Measurements from ENCODE around the gene TAB3.
"Not testable (repeated sequence)": the region's sequence is repeated elsewhere in the genome, so short reads cannot be mapped to it uniquely, and the experiment has no call there.

TAB3 gene

GRCh38 chrX:30814978-30815377 lies 74.1 kb downstream of the TAB3 start:
- H3K27ac ChIP-seq (ENCODE audit: low read length) = no peak overlapping the region
- no peaks in the 10 kb centered on the region for H3K36me3 ChIP-seq (ENCODE audit: insufficient read depth, low read depth, low read length)
- H3K9me3 ChIP-seq (ENCODE audit: insufficient read depth, low read depth, low read length) = no peaks in the 10 kb centered on the region
- H3K4me1 ChIP-seq (ENCODE audit: insufficient read depth, low read length) = no peaks in the 10 kb centered on the region
- H3K27me3 ChIP-seq (ENCODE audit: insufficient read depth, low read length) = no peaks in the 10 kb centered on the region
- H3K9ac ChIP-seq (ENCODE audit: low read depth, low read length) = no peak overlapping the region
- no peak overlapping the region for H3K4me3 ChIP-seq (ENCODE audit: low read length)

GRCh38 chrX:30812326-30812725 lies 76.7 kb downstream of the TAB3 start:
- no peak overlapping the region for H3K9ac ChIP-seq (ENCODE audit: low read depth, low read length)
- H3K36me3 ChIP-seq (ENCODE audit: insufficient read depth, low read depth, low read length) = no peaks in the 10 kb centered on the region
- H3K4me1 ChIP-seq (ENCODE audit: insufficient read depth, low read length) = no peaks in the 10 kb centered on the region
- H3K4me3 ChIP-seq (ENCODE audit: low read length) = no peak overlapping the region
- no peak overlapping the region for H3K27ac ChIP-seq (ENCODE audit: low read length)
- H3K27me3 ChIP-seq (ENCODE audit: insufficient read depth, low read length) = no peaks in the 10 kb centered on the region
- no peaks in the 10 kb centered on the region for H3K9me3 ChIP-seq (ENCODE audit: insufficient read depth, low read depth, low read length)

- Histone ChIP-seq H3K36me3 (ENCODE audit: insufficient read depth, low read depth, low read length) (no peaks in the 10 kb centered on the region), H3K27ac (ENCODE audit: low read length) (no peak overlapping the region), H3K9me3 (ENCODE audit: insufficient read depth, low read depth, low read length) (no peaks in the 10 kb centered on the region), H3K4me1 (ENCODE audit: insufficient read depth, low read length) (no peaks in the 10 kb centered on the region), H3K9ac (ENCODE audit: low read depth, low read length) (no peak overlapping the region), H3K27me3 (ENCODE audit: insufficient read depth, low read length) (no peaks in the 10 kb centered on the region), H3K4me3 (ENCODE audit: low read length) (no peak overlapping the region)
Observed at GRCh38 chrX:30806187-30806728, 82.8 kb downstream of the TAB3 start.

- Histone ChIP-seq H3K27me3 (ENCODE audit: insufficient read depth, low read length) (no peaks in the 10 kb centered on the region), H3K36me3 (ENCODE audit: insufficient read depth, low read depth, low read length) (no peaks in the 10 kb centered on the region), H3K4me3 (ENCODE audit: low read length) (no peak overlapping the region), H3K4me1 (ENCODE audit: insufficient read depth, low read length) (no peaks in the 10 kb centered on the region), H3K9ac (ENCODE audit: low read depth, low read length) (no peak overlapping the region), H3K9me3 (ENCODE audit: insufficient read depth, low read depth, low read length) (no peaks in the 10 kb centered on the region), H3K27ac (ENCODE audit: low read length) (no peak overlapping the region)
Observed at GRCh38 chrX:30804462-30804861, 84.6 kb downstream of the TAB3 start.

GRCh38 chrX:30800901-30801300 lies 88.2 kb downstream of the TAB3 start:
- H3K36me3 ChIP-seq (ENCODE audit: insufficient read depth, low read depth, low read length) = no peaks in the 10 kb centered on the region
- no peaks in the 10 kb centered on the region for H3K4me1 ChIP-seq (ENCODE audit: insufficient read depth, low read length)
- no peaks in the 10 kb centered on the region for H3K9me3 ChIP-seq (ENCODE audit: insufficient read depth, low read depth, low read length)
- H3K9ac ChIP-seq (ENCODE audit: low read depth, low read length) = no peak overlapping the region
- no peak overlapping the region for H3K27ac ChIP-seq (ENCODE audit: low read length)
- no peak overlapping the region for H3K4me3 ChIP-seq (ENCODE audit: low read length)
- no peaks in the 10 kb centered on the region; the same call in 1 of the 2 replicates for H3K27me3 ChIP-seq (ENCODE audit: insufficient read depth, low read length)

- Histone ChIP-seq H3K4me3 (ENCODE audit: low read length) (no peak overlapping the region), H3K27ac (ENCODE audit: low read length) (no peak overlapping the region), H3K9ac (ENCODE audit: low read depth, low read length) (no peak overlapping the region), H3K4me1 (ENCODE audit: insufficient read depth, low read length) (no peaks in the 10 kb centered on the region), H3K9me3 (ENCODE audit: insufficient read depth, low read depth, low read length) (no peaks in the 10 kb centered on the region), H3K36me3 (ENCODE audit: insufficient read depth, low read depth, low read length) (no peaks in the 10 kb centered on the region), H3K27me3 (ENCODE audit: insufficient read depth, low read length) (no peaks in the 10 kb centered on the region; the same call in 1 of the 2 replicates)
Observed at GRCh38 chrX:30799327-30799726, 89.7 kb downstream of the TAB3 start.

- Histone ChIP-seq H3K9me3 (ENCODE audit: insufficient read depth, low read depth, low read length) (no peaks in the 10 kb centered on the region), H3K9ac (ENCODE audit: low read depth, low read length) (no peak overlapping the region)
Observed at GRCh38 chrX:30798810-30799209, 90.2 kb downstream of the TAB3 start.

GRCh38 chrX:30797301-30797700 lies 91.8 kb downstream of the TAB3 start:
- not testable (repeated sequence) for H3K9ac ChIP-seq (ENCODE audit: low read depth, low read length); H3K9me3 ChIP-seq (ENCODE audit: insufficient read depth, low read depth, low read length); H3K4me3 ChIP-seq (ENCODE audit: low read length); H3K27ac ChIP-seq (ENCODE audit: low read length); H3K36me3 ChIP-seq (ENCODE audit: insufficient read depth, low read depth, low read length); H3K4me1 ChIP-seq (ENCODE audit: insufficient read depth, low read length); H3K27me3 ChIP-seq (ENCODE audit: insufficient read depth, low read length)

More at GRCh38 chrX:30798810-30799209, 90.2 kb downstream of the TAB3 start:
- no peaks in the 10 kb centered on the region for H3K4me1 ChIP-seq (ENCODE audit: insufficient read depth, low read length)
- no peaks in the 10 kb centered on the region; the same call in 1 of the 2 replicates for H3K27me3 ChIP-seq (ENCODE audit: insufficient read depth, low read length)
- H3K36me3 ChIP-seq (ENCODE audit: insufficient read depth, low read depth, low read length) = no peaks in the 10 kb centered on the region
- no peak overlapping the region for H3K4me3 ChIP-seq (ENCODE audit: low read length)
- H3K27ac ChIP-seq (ENCODE audit: low read length) = no peak overlapping the region

GRCh38 chrX:30795981-30796958 lies 92.8 kb downstream of the TAB3 start:
- no peak overlapping the region for H3K9ac ChIP-seq (ENCODE audit: low read depth, low read length)
- no peaks in the 10 kb centered on the region for H3K4me1 ChIP-seq (ENCODE audit: insufficient read depth, low read length)

GRCh38 chrX:30794497-30794896 lies 94.6 kb downstream of the TAB3 start:
- Histone ChIP-seq H3K4me3 (ENCODE audit: low read length) (no peak overlapping the region), H3K9ac (ENCODE audit: low read depth, low read length) (no peak overlapping the region), H3K27me3 (ENCODE audit: insufficient read depth, low read length) (no peaks in the 10 kb centered on the region; the same call in 1 of the 2 replicates), H3K27ac (ENCODE audit: low read length) (no peak overlapping the region), H3K4me1 (ENCODE audit: insufficient read depth, low read length) (no peaks in the 10 kb centered on the region), H3K36me3 (ENCODE audit: insufficient read depth, low read depth, low read length) (no peaks in the 10 kb centered on the region), H3K9me3 (ENCODE audit: insufficient read depth, low read depth, low read length) (no peaks in the 10 kb centered on the region)

More at GRCh38 chrX:30795981-30796958, 92.8 kb downstream of the TAB3 start:
- H3K36me3 ChIP-seq (ENCODE audit: insufficient read depth, low read depth, low read length) = no peaks in the 10 kb centered on the region
- H3K27ac ChIP-seq (ENCODE audit: low read length) = no peak overlapping the region
- H3K9me3 ChIP-seq (ENCODE audit: insufficient read depth, low read depth, low read length) = no peaks in the 10 kb centered on the region
- no peak overlapping the region for H3K4me3 ChIP-seq (ENCODE audit: low read length)
- no peaks in the 10 kb centered on the region; the same call in 1 of the 2 replicates for H3K27me3 ChIP-seq (ENCODE audit: insufficient read depth, low read length)

- H3K9me3 ChIP-seq (ENCODE audit: insufficient read depth, low read depth, low read length) = no peaks in the 10 kb centered on the region
- H3K4me3 ChIP-seq (ENCODE audit: low read length) = no peak overlapping the region
- no peaks in the 10 kb centered on the region; the same call in 1 of the 2 replicates for H3K27me3 ChIP-seq (ENCODE audit: insufficient read depth, low read length)
Observed at GRCh38 chrX:30793767-30794103, 95.3 kb downstream of the TAB3 start.

More at GRCh38 chrX:30793767-30794103, 95.3 kb downstream of the TAB3 start:
- H3K36me3 ChIP-seq (ENCODE audit: insufficient read depth, low read depth, low read length) = no peaks in the 10 kb centered on the region
- H3K9ac ChIP-seq (ENCODE audit: low read depth, low read length) = no peak overlapping the region
- no peak overlapping the region for H3K27ac ChIP-seq (ENCODE audit: low read length)
- H3K4me1 ChIP-seq (ENCODE audit: insufficient read depth, low read length) = no peaks in the 10 kb centered on the region

All from iPS-20b (cell line).